ENCODE measurements around the gene CTSC.

The CTSC gene

GRCh38 chr11:88297421-88297820, 40.1 kb downstream of the CTSC start:
- TF ChIP-seq GATA2 (IDR thresholded peaks at IDR 0.05; ENCODE audit: low read depth, low read length) (peak; percentile 46; the same call in 1 of the 2 replicates), GATA3 (IDR thresholded peaks at IDR 0.05; ENCODE audit: low read depth, low read length) (no peak)

- TF ChIP-seq GATA3 (IDR thresholded peaks at IDR 0.05; ENCODE audit: low read depth, low read length), result no peak
- no peak for TF ChIP-seq GATA2 (IDR thresholded peaks at IDR 0.05; ENCODE audit: low read depth, low read length)
These were observed 42.5 kb downstream of the CTSC start for GRCh38 chr11:88295028-88295427.

- TF ChIP-seq GATA2 (IDR thresholded peaks at IDR 0.05; ENCODE audit: low read depth, low read length) (no peak), GATA3 (IDR thresholded peaks at IDR 0.05; ENCODE audit: low read depth, low read length) (no peak)
These were observed 43.6 kb downstream of the CTSC start for GRCh38 chr11:88293931-88294330.

- TF ChIP-seq GATA2 (IDR thresholded peaks at IDR 0.05; ENCODE audit: low read depth, low read length) (no peak), GATA3 (IDR thresholded peaks at IDR 0.05; ENCODE audit: low read depth, low read length) (no peak)
These were observed 45.2 kb downstream of the CTSC start for GRCh38 chr11:88292171-88292843.

GRCh38 chr11:88288560-88288959, 49.0 kb downstream of the CTSC start:
- no peak for TF ChIP-seq GATA3 (IDR thresholded peaks at IDR 0.05; ENCODE audit: low read depth, low read length)
- no peak for TF ChIP-seq GATA2 (IDR thresholded peaks at IDR 0.05; ENCODE audit: low read depth, low read length)

GRCh38 chr11:88284336-88285050, 53.0 kb downstream of the CTSC start:
- no peak for TF ChIP-seq GATA2 (IDR thresholded peaks at IDR 0.05; ENCODE audit: low read depth, low read length)
- TF ChIP-seq GATA3 (IDR thresholded peaks at IDR 0.05; ENCODE audit: low read depth, low read length), result no peak

- no peak for TF ChIP-seq GATA3 (IDR thresholded peaks at IDR 0.05; ENCODE audit: low read depth, low read length)
- no peak for TF ChIP-seq GATA2 (IDR thresholded peaks at IDR 0.05; ENCODE audit: low read depth, low read length)
These were observed 54.6 kb downstream of the CTSC start for GRCh38 chr11:88282747-88283515.

- TF ChIP-seq GATA3 (IDR thresholded peaks at IDR 0.05; ENCODE audit: low read depth, low read length) (no peak), GATA2 (IDR thresholded peaks at IDR 0.05; ENCODE audit: low read depth, low read length) (no peak)
These were observed 56.2 kb downstream of the CTSC start for GRCh38 chr11:88281317-88281712.

- no peak for TF ChIP-seq GATA3 (IDR thresholded peaks at IDR 0.05; ENCODE audit: low read depth, low read length)
- TF ChIP-seq GATA2 (IDR thresholded peaks at IDR 0.05; ENCODE audit: low read depth, low read length), result no peak
These were observed 56.7 kb downstream of the CTSC start for GRCh38 chr11:88280673-88281316.

- TF ChIP-seq GATA2 (IDR thresholded peaks at IDR 0.05; ENCODE audit: low read depth, low read length) (no peak), GATA3 (IDR thresholded peaks at IDR 0.05; ENCODE audit: low read depth, low read length) (no peak)
These were observed 60.1 kb downstream of the CTSC start for GRCh38 chr11:88277349-88277915.

GRCh38 chr11:88275636-88276035, 61.9 kb downstream of the CTSC start:
- TF ChIP-seq GATA2 (IDR thresholded peaks at IDR 0.05; ENCODE audit: low read depth, low read length) (no peak), GATA3 (IDR thresholded peaks at IDR 0.05; ENCODE audit: low read depth, low read length) (no peak)

GRCh38 chr11:88266919-88267318, 70.6 kb downstream of the CTSC start:
- TF ChIP-seq GATA3 (IDR thresholded peaks at IDR 0.05; ENCODE audit: low read depth, low read length) (no peak), GATA2 (IDR thresholded peaks at IDR 0.05; ENCODE audit: low read depth, low read length) (no peak)

- TF ChIP-seq GATA3 (IDR thresholded peaks at IDR 0.05; ENCODE audit: low read depth, low read length) (no peak), GATA2 (IDR thresholded peaks at IDR 0.05; ENCODE audit: low read depth, low read length) (no peak)
These were observed 71.4 kb downstream of the CTSC start for GRCh38 chr11:88266157-88266556.

GRCh38 chr11:88259431-88259830, 78.1 kb downstream of the CTSC start:
- no peak for TF ChIP-seq GATA3 (IDR thresholded peaks at IDR 0.05; ENCODE audit: low read depth, low read length)
- TF ChIP-seq GATA2 (IDR thresholded peaks at IDR 0.05; ENCODE audit: low read depth, low read length), result no peak
